Effector memory CD8-positive, alpha-beta T cell (primary cell): ENCODE measurements around the gene MSRB3.
"Not testable (repeated sequence)": the region's sequence is repeated elsewhere in the genome, so short reads cannot be mapped to it uniquely, and the experiment has no call there.

Experiments
- ATAC-seq: fragments of 150-1000 bp; cut with Tn5 transposase; replicated peaks from 2 replicates; pipeline ENCODE4 v1.10.0; 2021; ENCODE audit warnings: mild to moderate bottlenecking, moderate library complexity
- DNase-seq, 3 experiments: peaks; one replicate each; pipeline ENCODE4 v3.0.0; 2021
- H3K27ac Mint-ChIP-seq, 2 donors: one replicate each; pipeline ENCODE4 v1.8.0; 2022; ENCODE audit warnings: mild to moderate bottlenecking in 2 of 2, mixed read lengths in 2 of 2, moderate library complexity in 2 of 2
- H3K27me3 Mint-ChIP-seq, 2 donors: one replicate each; pipeline ENCODE4 v1.8.0; 2022; ENCODE audit warnings: mixed read lengths in 2 of 2
- H3K36me3 Mint-ChIP-seq: one replicate; pipeline ENCODE4 v1.8.0; 2022; ENCODE audit warnings: mild to moderate bottlenecking, moderate library complexity, mixed read lengths; ENCODE audit not compliant: insufficient read depth
- H3K4me1 Mint-ChIP-seq, 2 donors: one replicate each; pipeline ENCODE4 v1.8.0; 2022; ENCODE audit warnings: low read depth in 2 of 2, mixed read lengths in 2 of 2
- H3K4me3 Mint-ChIP-seq, 2 donors: one replicate each; pipeline ENCODE4 v1.8.0; 2022; ENCODE audit warnings: mild to moderate bottlenecking in 2 of 2, mixed read lengths in 2 of 2, moderate library complexity in 2 of 2
- H3K9me3 Mint-ChIP-seq, 2 donors: one replicate each; pipeline ENCODE4 v1.8.0; 2022; ENCODE audit warnings: mixed read lengths in 2 of 2

MSRB3 gene

GRCh38 chr12:65465766-65466547 lies 187.5 kb downstream of the MSRB3 start:
- H3K27ac Mint-ChIP-seq, result no peak overlapping the region
- H3K36me3 Mint-ChIP-seq, result no peaks in the 10 kb centered on the region
- no peaks in the 10 kb centered on the region for H3K9me3 Mint-ChIP-seq
- ATAC-seq (no peak), DNase-seq (no peak)
- H3K4me3 Mint-ChIP-seq, result no peak overlapping the region
- H3K27me3 Mint-ChIP-seq, result no peaks in the 10 kb centered on the region
- H3K4me1 Mint-ChIP-seq, result no peaks in the 10 kb centered on the region

- ATAC-seq (no peak), DNase-seq (no peak)
- H3K27ac Mint-ChIP-seq, result no peak overlapping the region
- no peaks in the 10 kb centered on the region for H3K4me1 Mint-ChIP-seq
- no peak overlapping the region for H3K4me3 Mint-ChIP-seq
- no peaks in the 10 kb centered on the region for H3K9me3 Mint-ChIP-seq
- no peaks in the 10 kb centered on the region for H3K27me3 Mint-ChIP-seq
- H3K36me3 Mint-ChIP-seq, result no peaks in the 10 kb centered on the region
Observed at GRCh38 chr12:65466911-65467310, 188.4 kb downstream of the MSRB3 start.

GRCh38 chr12:65470256-65470655 lies 191.8 kb downstream of the MSRB3 start:
- Mint-ChIP-seq H3K9me3 (peaks cover under 1 to 7% of the 10 kb centered on the region in 2 donors), H3K4me3 (no peak overlapping the region), H3K27ac (no peak overlapping the region), H3K27me3 (peaks cover 0 to under 1% of the 10 kb centered on the region in 2 donors), H3K4me1 (no peaks in the 10 kb centered on the region), H3K36me3 (no peaks in the 10 kb centered on the region)
- DNase-seq (no peak), ATAC-seq (no peak)

- H3K9me3 Mint-ChIP-seq, result peaks cover 4 to 7% of the 10 kb centered on the region in 2 donors
- H3K27me3 Mint-ChIP-seq, result peaks cover 0 to 7% of the 10 kb centered on the region in 2 donors
- H3K4me3 Mint-ChIP-seq, result no peak overlapping the region
- H3K4me1 Mint-ChIP-seq, result no peaks in the 10 kb centered on the region
- no peaks in the 10 kb centered on the region for H3K36me3 Mint-ChIP-seq
- H3K27ac Mint-ChIP-seq, result no peak overlapping the region
- ATAC-seq (no peak), DNase-seq (no peak)
Observed at GRCh38 chr12:65472079-65472478, 193.6 kb downstream of the MSRB3 start.

GRCh38 chr12:65474831-65475230 lies 196.3 kb downstream of the MSRB3 start:
- Mint-ChIP-seq H3K27me3 (peaks cover 0 to 7% of the 10 kb centered on the region in 2 donors), H3K4me3 (no peak overlapping the region), H3K9me3 (peaks cover 4 to 7% of the 10 kb centered on the region in 2 donors), H3K36me3 (no peaks in the 10 kb centered on the region), H3K27ac (no peak overlapping the region), H3K4me1 (no peaks in the 10 kb centered on the region)
- ATAC-seq (no peak), DNase-seq (no peak)

GRCh38 chr12:65477721-65478120 lies 199.2 kb downstream of the MSRB3 start:
- H3K4me1 Mint-ChIP-seq, result no peaks in the 10 kb centered on the region

GRCh38 chr12:65483891-65484516 lies 205.5 kb downstream of the MSRB3 start:
- H3K4me3 Mint-ChIP-seq, H3K27ac Mint-ChIP-seq, DNase-seq, H3K36me3 Mint-ChIP-seq, H3K27me3 Mint-ChIP-seq, H3K4me1 Mint-ChIP-seq, ATAC-seq: not testable (repeated sequence)
- peaks cover 7 to 15% of the 10 kb centered on the region in 2 donors for H3K9me3 Mint-ChIP-seq

More at GRCh38 chr12:65477721-65478120, 199.2 kb downstream of the MSRB3 start:
- DNase-seq (no peak), ATAC-seq (no peak)
- H3K27me3 Mint-ChIP-seq, result peaks cover 0 to 7% of the 10 kb centered on the region in 2 donors
- no peaks in the 10 kb centered on the region for H3K36me3 Mint-ChIP-seq
- no peak overlapping the region for H3K27ac Mint-ChIP-seq
- peaks cover 4 to 14% of the 10 kb centered on the region in 2 donors for H3K9me3 Mint-ChIP-seq
- H3K4me3 Mint-ChIP-seq, result no peak overlapping the region

GRCh38 chr12:65488197-65488596 lies 209.7 kb downstream of the MSRB3 start:
- DNase-seq, result no peak
- H3K27me3 Mint-ChIP-seq, result peaks cover 0 to 5% of the 10 kb centered on the region in 2 donors
- no peak overlapping the region for H3K27ac Mint-ChIP-seq
- peaks cover 3 to 4% of the 10 kb centered on the region in 2 donors for H3K9me3 Mint-ChIP-seq
- ATAC-seq, result no peak
- no peak overlapping the region for H3K4me3 Mint-ChIP-seq
- no peaks in the 10 kb centered on the region for H3K36me3 Mint-ChIP-seq
- no peaks in the 10 kb centered on the region for H3K4me1 Mint-ChIP-seq

- Mint-ChIP-seq H3K27me3 (peaks cover 5 to 9% of the 10 kb centered on the region in 2 donors), H3K4me1 (no peaks in the 10 kb centered on the region), H3K4me3 (no peak overlapping the region), H3K27ac (no peak overlapping the region), H3K36me3 (no peaks in the 10 kb centered on the region), H3K9me3 (peaks cover 1 to 8% of the 10 kb centered on the region in 2 donors)
- DNase-seq (no peak), ATAC-seq (no peak)
Observed at GRCh38 chr12:65490250-65490649, 211.8 kb downstream of the MSRB3 start.

- H3K36me3 Mint-ChIP-seq, result no peaks in the 10 kb centered on the region
- no peak for ATAC-seq
- H3K27me3 Mint-ChIP-seq, result peaks cover 0 to 9% of the 10 kb centered on the region in 2 donors
- DNase-seq, result no peak
- H3K4me1 Mint-ChIP-seq, result no peaks in the 10 kb centered on the region
- no peak overlapping the region for H3K4me3 Mint-ChIP-seq
- no peak overlapping the region for H3K27ac Mint-ChIP-seq
- H3K9me3 Mint-ChIP-seq, result peaks cover 3 to 8% of the 10 kb centered on the region in 2 donors
Observed at GRCh38 chr12:65492998-65493912, 214.8 kb downstream of the MSRB3 start.

GRCh38 chr12:65493913-65494245 lies 215.4 kb downstream of the MSRB3 start:
- DNase-seq, result no peak
- no peaks in the 10 kb centered on the region for H3K36me3 Mint-ChIP-seq
- H3K4me3 Mint-ChIP-seq, result no peak overlapping the region
- no peaks in the 10 kb centered on the region for H3K4me1 Mint-ChIP-seq
- H3K27ac Mint-ChIP-seq, result no peak overlapping the region
- ATAC-seq, result no peak
- H3K9me3 Mint-ChIP-seq, result peaks cover 3 to 8% of the 10 kb centered on the region in 2 donors
- H3K27me3 Mint-ChIP-seq, result peaks cover 0 to 9% of the 10 kb centered on the region in 2 donors

- no peaks in the 10 kb centered on the region for H3K4me1 Mint-ChIP-seq
- H3K27ac Mint-ChIP-seq, result no peak overlapping the region
- H3K9me3 Mint-ChIP-seq, result peaks cover 3 to 8% of the 10 kb centered on the region in 2 donors
- peaks cover 0 to 9% of the 10 kb centered on the region in 2 donors for H3K27me3 Mint-ChIP-seq
- ATAC-seq (no peak), DNase-seq (no peak)
- H3K4me3 Mint-ChIP-seq, result peak overlapping the region in 1 of 2 donors; percentile 15
- H3K36me3 Mint-ChIP-seq, result no peaks in the 10 kb centered on the region
Observed at GRCh38 chr12:65494537-65494936, 216.1 kb downstream of the MSRB3 start.

- Mint-ChIP-seq H3K4me1 (no peaks in the 10 kb centered on the region), H3K4me3 (peak overlapping the region in 1 of 2 donors; percentile 15), H3K36me3 (no peaks in the 10 kb centered on the region), H3K9me3 (peaks cover 3 to 8% of the 10 kb centered on the region in 2 donors), H3K27ac (no peak overlapping the region), H3K27me3 (peaks cover 0 to 9% of the 10 kb centered on the region in 2 donors)
- no peak for DNase-seq
- ATAC-seq, result no peak
Observed at GRCh38 chr12:65495233-65495632, 216.8 kb downstream of the MSRB3 start.
